ENCODE results near the gene GALNT2. TPM values are rescaled to one million over a fixed set of nuclear protein-coding genes. Genes with fewer than 3 reads are reported as not detected.

GALNT2 gene
- total and polyA plus RNA-seq, 4 donors: 47.5 to 182 (median 114) TPM

- 95% methylated on average over 8 of the region's 8 CpGs for WGBS
Observed at GRCh38 chr1:230080822-230081221, 13.8 kb downstream of the GALNT2 start.

GRCh38 chr1:230081751-230082150, 14.7 kb downstream of the GALNT2 start:
- no peak overlapping the region for H3K4me3 ChIP-seq (ENCODE audit: low read depth in 1 of 3, low read length in 3 of 3)
- H3K27ac ChIP-seq (ENCODE audit: low read depth in 1 of 2, low read length in 2 of 2): no peak overlapping the region
- no peaks in the 10 kb centered on the region for H3K27me3 ChIP-seq (ENCODE audit: control insufficient read depth in 4 of 4, insufficient read depth in 4 of 4, low read length in 3 of 4)
- no peaks in the 10 kb centered on the region for H3K9me3 ChIP-seq (ENCODE audit: control insufficient read depth in 4 of 4, low read length in 3 of 4)
- peaks cover 0 to 7% (median 3%) of the 10 kb centered on the region in 4 donors for H3K36me3 ChIP-seq (ENCODE audit: control insufficient read depth in 4 of 4, insufficient read depth in 3 of 4, low read depth in 1 of 4, low read length in 3 of 4)
- no peak for DNase-seq (ENCODE audit: low spot score)
- 93% methylated on average over 8 of the region's 8 CpGs for WGBS
- peaks cover 0 to 15% (median 5%) of the 10 kb centered on the region in 4 donors for H3K4me1 ChIP-seq (ENCODE audit: control insufficient read depth in 4 of 4, insufficient read depth in 4 of 4, low read length in 3 of 4)
- no peak overlapping the region for H3K9ac ChIP-seq (ENCODE audit: low read depth in 1 of 2, low read length in 2 of 2)
- TF ChIP-seq MAX (IDR thresholded peaks at IDR 0.05) (no peak), SP1 (IDR thresholded peaks at IDR 0.05) (no peak), HNF4G (IDR thresholded peaks at IDR 0.05) (no peak), ZBTB33 (IDR thresholded peaks at IDR 0.05) (no peak), RAD21 (IDR thresholded peaks at IDR 0.05) (no peak)

More at GRCh38 chr1:230080822-230081221, 13.8 kb downstream of the GALNT2 start:
- Histone ChIP-seq H3K4me3 (ENCODE audit: low read depth in 1 of 3, low read length in 3 of 3) (no peak overlapping the region), H3K36me3 (ENCODE audit: control insufficient read depth in 4 of 4, insufficient read depth in 3 of 4, low read depth in 1 of 4, low read length in 3 of 4) (peaks cover 0 to 8% (median 6%) of the 10 kb centered on the region in 4 donors), H3K9me3 (ENCODE audit: control insufficient read depth in 4 of 4, low read length in 3 of 4) (no peaks in the 10 kb centered on the region), H3K27ac (ENCODE audit: low read depth in 1 of 2, low read length in 2 of 2) (no peak overlapping the region), H3K9ac (ENCODE audit: low read depth in 1 of 2, low read length in 2 of 2) (no peak overlapping the region), H3K27me3 (ENCODE audit: control insufficient read depth in 4 of 4, insufficient read depth in 4 of 4, low read length in 3 of 4) (no peaks in the 10 kb centered on the region), H3K4me1 (ENCODE audit: control insufficient read depth in 4 of 4, insufficient read depth in 4 of 4, low read length in 3 of 4) (peaks cover 0 to 11% (median 4%) of the 10 kb centered on the region in 4 donors)
- no peak for TF ChIP-seq HNF4A (conservative IDR thresholded peaks at IDR 0.05)
- no peak for TF ChIP-seq MAX (IDR thresholded peaks at IDR 0.05)
- TF ChIP-seq ATF3 (IDR thresholded peaks at IDR 0.05): no peak
- TF ChIP-seq REST (IDR thresholded peaks at IDR 0.05): no peak
- no peak for TF ChIP-seq NR2F2 (IDR thresholded peaks at IDR 0.05)
- TF ChIP-seq ZBTB33 (IDR thresholded peaks at IDR 0.05): no peak
- no peak for TF ChIP-seq RAD21 (IDR thresholded peaks at IDR 0.05)
- no peak for TF ChIP-seq SP1 (IDR thresholded peaks at IDR 0.05)
- TF ChIP-seq GABPA (IDR thresholded peaks at IDR 0.05 in 1 of 2, conservative IDR thresholded peaks at IDR 0.05 in 1 of 2): no peak
- TF ChIP-seq YY1 (IDR thresholded peaks at IDR 0.05): no peak
- TF ChIP-seq EGR1 (IDR thresholded peaks at IDR 0.05; ENCODE audit: low read depth in 2 of 2): no peak
- no peak for TF ChIP-seq HNF4G (IDR thresholded peaks at IDR 0.05)
- no peak for TF ChIP-seq TAF1 (conservative IDR thresholded peaks at IDR 0.05)
- no peak for TF ChIP-seq RXRA (IDR thresholded peaks at IDR 0.05)
- TF ChIP-seq FOXA2 (IDR thresholded peaks at IDR 0.05): no peak
- no peak for DNase-seq (ENCODE audit: low spot score)
